ENCODE measurements around the gene C1orf53.

GRCh38 chr1:197944485-197944884 is 42.1 kb downstream of the C1orf53 start:
- TF ChIP-seq ZNF610 (tag by site-specific recombination; IDR thresholded peaks at IDR 0.05; ENCODE audit: borderline replicate concordance) (no peak), CTCF (tag by site-specific recombination; IDR thresholded peaks at IDR 0.05) (no peak), YY1 (tag by site-specific recombination; IDR thresholded peaks at IDR 0.05) (no peak), HOXC10 (CRISPR knock-in tag; IDR thresholded peaks at IDR 0.05) (no peak), ZNF155 (tag by site-specific recombination; IDR thresholded peaks at IDR 0.05) (no peak), BCL11A (tag by site-specific recombination; IDR thresholded peaks at IDR 0.05; ENCODE audit: low read depth) (no peak), ZNF639 (tag by site-specific recombination; IDR thresholded peaks at IDR 0.05) (no peak), ZNF175 (tag by site-specific recombination; IDR thresholded peaks at IDR 0.05) (no peak), HOXA7 (CRISPR knock-in tag; IDR thresholded peaks at IDR 0.05; ENCODE audit: borderline replicate concordance) (no peak)

Measured in HEK293 (cell line).